ENCODE results near the gene CHST9.
"Not testable (repeated sequence)": the region's sequence is repeated elsewhere in the genome, so short reads cannot be mapped to it uniquely, and the experiment has no call there.

Gene CHST9

GRCh38 chr18:27136208-27136535 lies 48.9 kb downstream of the CHST9 start:
- no peaks in the 10 kb centered on the region for H3K4me1 Mint-ChIP-seq
- ATAC-seq (no peak), DNase-seq (ENCODE audit: low spot score in 2 of 2) (no peak)
- H3K4me3 Mint-ChIP-seq = no peak overlapping the region
- H3K9me3 Mint-ChIP-seq = peaks cover 19% of the 10 kb centered on the region
- H3K27ac Mint-ChIP-seq = no peak overlapping the region
- no peaks in the 10 kb centered on the region for H3K36me3 Mint-ChIP-seq

DNA sequence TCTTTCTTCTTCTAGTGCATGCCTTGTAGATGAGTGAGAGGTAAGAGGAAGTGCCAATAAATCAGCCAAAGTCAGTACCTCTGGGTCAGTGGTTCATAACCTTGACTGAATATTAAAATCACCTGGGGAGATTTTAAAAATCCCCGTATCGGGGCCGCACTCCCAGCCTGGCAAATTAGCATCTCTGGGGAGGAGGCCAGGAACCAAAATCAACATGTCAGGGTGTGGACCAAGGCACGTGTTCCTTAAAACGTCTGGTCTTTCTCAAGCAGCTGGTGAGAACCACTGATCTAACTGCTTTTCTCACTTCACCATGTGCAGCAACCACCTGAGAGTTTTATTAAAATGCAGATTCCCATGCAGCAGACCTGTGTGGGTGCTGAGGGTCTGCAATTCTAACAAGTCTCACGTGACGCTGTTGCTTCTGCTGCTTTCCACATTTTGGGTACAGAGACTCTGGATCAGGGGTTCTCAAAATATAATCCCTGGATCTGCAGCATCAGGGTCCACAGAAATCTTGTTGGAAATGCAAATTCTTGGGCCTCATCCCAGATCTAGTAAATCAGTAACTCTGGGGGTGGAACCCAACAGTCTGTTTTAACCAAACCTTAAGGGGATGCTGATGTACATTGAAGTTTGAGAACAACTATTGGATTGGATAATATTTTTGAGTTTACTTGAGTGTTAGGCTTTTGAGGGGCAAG lies 49.5 kb downstream of the CHST9 start:
- Mint-ChIP-seq H3K4me3 (no peak overlapping the region), H3K36me3 (no peaks in the 10 kb centered on the region), H3K9me3 (peaks cover 19% of the 10 kb centered on the region), H3K27ac (no peak overlapping the region), H3K4me1 (no peaks in the 10 kb centered on the region)
- DNase-seq (ENCODE audit: low spot score in 2 of 2) (no peak), ATAC-seq (no peak)

GRCh38 chr18:27130065-27130630 lies 55.0 kb downstream of the CHST9 start:
- Mint-ChIP-seq H3K4me3 (no peak overlapping the region), H3K27ac (no peak overlapping the region), H3K36me3 (no peaks in the 10 kb centered on the region), H3K9me3 (peaks cover 11% of the 10 kb centered on the region), H3K4me1 (no peaks in the 10 kb centered on the region)
- DNase-seq (ENCODE audit: low spot score in 2 of 2) = no peak
- no peak for ATAC-seq

DNA sequence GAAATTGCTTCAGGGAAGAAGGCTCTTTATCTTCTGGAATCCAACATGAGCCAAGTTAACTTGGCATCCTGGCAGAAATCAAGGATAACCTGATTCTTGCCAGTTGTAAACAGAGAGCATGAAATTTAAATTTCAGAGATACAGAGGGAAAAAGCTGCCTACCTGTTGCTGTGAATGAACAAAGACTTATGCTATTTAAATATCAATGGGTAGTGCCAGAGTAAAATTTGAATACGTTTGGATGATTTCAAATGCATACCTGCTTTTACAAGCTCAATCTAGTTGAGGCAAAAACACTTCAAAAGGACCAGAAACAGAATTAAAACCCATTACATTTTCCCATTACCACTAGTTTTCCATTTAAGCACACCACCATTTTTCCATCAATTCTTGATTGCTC lies 60.9 kb downstream of the CHST9 start:
- H3K27ac Mint-ChIP-seq = no peak overlapping the region
- no peak for ATAC-seq
- H3K4me1 Mint-ChIP-seq = no peaks in the 10 kb centered on the region
- no peak overlapping the region for H3K4me3 Mint-ChIP-seq
- DNase-seq (ENCODE audit: low spot score in 2 of 2) = no peak
- no peaks in the 10 kb centered on the region for H3K36me3 Mint-ChIP-seq
- H3K9me3 Mint-ChIP-seq = no peaks in the 10 kb centered on the region

- no peaks in the 10 kb centered on the region for H3K4me1 Mint-ChIP-seq
- H3K9me3 Mint-ChIP-seq = peaks cover 4% of the 10 kb centered on the region
- DNase-seq (ENCODE audit: low spot score in 2 of 2) = no peak
- H3K27ac Mint-ChIP-seq = no peak overlapping the region
- ATAC-seq = no peak
- no peak overlapping the region for H3K4me3 Mint-ChIP-seq
- no peaks in the 10 kb centered on the region for H3K36me3 Mint-ChIP-seq
Observed at GRCh38 chr18:27121108-27121507, 64.0 kb downstream of the CHST9 start.

DNA sequence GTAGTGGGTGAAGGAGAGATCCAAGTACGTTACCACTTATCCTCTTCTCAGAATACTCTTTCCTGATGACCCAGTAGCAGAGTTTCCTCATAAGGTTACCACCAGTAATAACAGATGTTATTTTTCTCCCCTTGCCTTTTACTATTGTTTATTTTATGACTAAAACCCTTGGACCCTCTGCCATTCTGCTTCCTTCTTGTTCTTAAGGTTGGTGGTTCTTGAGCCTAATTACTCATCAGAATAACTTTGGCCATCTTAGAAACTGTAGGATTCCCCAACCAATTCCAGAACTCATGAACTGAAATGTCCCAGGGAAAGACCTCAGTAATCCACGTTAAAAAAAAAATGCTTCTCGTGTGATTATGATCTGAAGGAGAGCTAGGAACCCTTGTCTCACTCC lies 64.9 kb downstream of the CHST9 start:
- Mint-ChIP-seq H3K9me3 (peaks cover 4% of the 10 kb centered on the region), H3K27ac (no peak overlapping the region), H3K36me3 (no peaks in the 10 kb centered on the region), H3K4me3 (no peak overlapping the region), H3K4me1 (no peaks in the 10 kb centered on the region)
- ATAC-seq = no peak
- DNase-seq (ENCODE audit: low spot score in 2 of 2) = no peak

GRCh38 chr18:27118973-27119372 lies 66.1 kb downstream of the CHST9 start:
- Mint-ChIP-seq H3K27ac (no peak overlapping the region), H3K36me3 (no peaks in the 10 kb centered on the region), H3K9me3 (peaks cover 4% of the 10 kb centered on the region), H3K4me1 (no peaks in the 10 kb centered on the region), H3K4me3 (no peak overlapping the region)
- DNase-seq (ENCODE audit: low spot score in 2 of 2) (no peak), ATAC-seq (no peak)

DNA sequence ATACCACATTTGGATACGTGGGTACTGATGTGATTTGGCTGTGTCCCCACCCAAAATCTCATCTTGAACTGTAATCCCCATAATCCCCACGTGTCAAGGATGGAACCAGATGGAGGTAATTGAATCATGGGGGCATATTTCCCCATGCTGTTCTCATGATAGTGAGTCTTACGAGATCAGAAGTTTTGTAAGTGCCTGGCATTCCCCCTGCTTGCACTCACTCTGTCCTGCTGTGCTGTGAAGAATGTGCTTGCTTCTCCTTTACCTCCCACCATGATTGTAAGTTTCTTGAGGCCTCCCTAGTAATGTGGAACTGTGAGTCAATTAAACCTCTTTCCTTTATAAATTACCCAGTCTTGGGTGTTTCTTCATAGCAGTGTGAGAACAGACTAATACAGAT lies 70.3 kb downstream of the CHST9 start:
- peaks cover 4% of the 10 kb centered on the region for H3K9me3 Mint-ChIP-seq
- ATAC-seq (no peak), DNase-seq (ENCODE audit: low spot score in 2 of 2) (no peak)
- H3K4me3 Mint-ChIP-seq = no peak overlapping the region
- H3K27ac Mint-ChIP-seq = no peak overlapping the region
- no peaks in the 10 kb centered on the region for H3K4me1 Mint-ChIP-seq
- no peaks in the 10 kb centered on the region for H3K36me3 Mint-ChIP-seq

- no peak for ATAC-seq
- Mint-ChIP-seq H3K9me3 (peaks cover 4% of the 10 kb centered on the region), H3K36me3 (no peaks in the 10 kb centered on the region), H3K4me1 (no peaks in the 10 kb centered on the region), H3K27ac (no peak overlapping the region), H3K4me3 (no peak overlapping the region)
- no peak for DNase-seq (ENCODE audit: low spot score in 2 of 2)
Observed at GRCh38 chr18:27113358-27113757, 71.8 kb downstream of the CHST9 start.

DNA sequence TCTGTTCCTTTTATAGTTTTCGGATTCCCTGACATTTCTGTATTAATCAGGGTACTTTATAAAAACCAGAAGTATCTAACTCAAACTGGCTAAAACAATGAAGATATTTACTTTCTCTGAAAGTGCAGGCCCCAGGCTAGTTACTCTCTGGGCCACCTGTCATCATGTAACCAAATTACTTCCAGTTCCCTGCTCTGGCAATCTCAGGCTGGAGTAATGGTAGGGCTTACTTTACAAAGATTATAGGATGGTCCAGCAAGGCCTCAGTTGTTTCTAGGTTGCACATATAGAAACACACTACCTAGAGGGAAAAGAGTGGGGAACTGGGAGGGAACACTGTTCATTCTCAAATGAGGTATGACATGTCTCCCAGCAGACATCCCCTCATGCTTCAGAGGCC lies 74.8 kb downstream of the CHST9 start:
- Mint-ChIP-seq H3K4me1 (no peaks in the 10 kb centered on the region), H3K27ac (no peak overlapping the region), H3K4me3 (no peak overlapping the region), H3K9me3 (peaks cover 5% of the 10 kb centered on the region), H3K36me3 (no peaks in the 10 kb centered on the region)
- no peak for DNase-seq (ENCODE audit: low spot score in 2 of 2)
- no peak for ATAC-seq

DNA sequence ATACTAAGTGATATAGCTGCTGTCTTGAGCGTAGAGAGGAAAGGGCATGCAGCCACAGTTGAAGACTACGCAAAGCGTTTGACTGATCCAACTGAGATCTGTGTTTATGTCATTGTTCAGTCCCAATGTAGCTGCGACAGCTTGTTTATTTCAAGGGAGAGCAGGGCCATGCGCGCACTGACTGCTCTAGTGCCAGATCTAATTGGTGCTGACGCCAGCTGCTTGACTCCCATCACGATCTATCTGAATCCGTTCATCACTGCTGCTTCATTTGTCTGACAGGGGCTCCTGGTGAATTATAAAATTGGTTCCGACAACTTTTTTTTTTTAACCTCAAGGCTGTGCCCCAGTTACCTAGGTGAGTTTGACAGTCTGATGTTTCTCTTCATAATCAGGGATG lies 75.7 kb downstream of the CHST9 start:
- H3K4me1 Mint-ChIP-seq = no peaks in the 10 kb centered on the region
- H3K4me3 Mint-ChIP-seq = no peak overlapping the region
- no peak for ATAC-seq
- peaks cover 5% of the 10 kb centered on the region for H3K9me3 Mint-ChIP-seq
- no peaks in the 10 kb centered on the region for H3K36me3 Mint-ChIP-seq
- no peak overlapping the region for H3K27ac Mint-ChIP-seq
- no peak for DNase-seq (ENCODE audit: low spot score in 2 of 2)

GRCh38 chr18:27108842-27109241 lies 76.3 kb downstream of the CHST9 start:
- Mint-ChIP-seq H3K36me3 (no peaks in the 10 kb centered on the region), H3K9me3 (peaks cover 5% of the 10 kb centered on the region), H3K27ac (no peak overlapping the region), H3K4me1 (no peaks in the 10 kb centered on the region), H3K4me3 (no peak overlapping the region)
- DNase-seq (ENCODE audit: low spot score in 2 of 2) = no peak
- no peak for ATAC-seq

GRCh38 chr18:27104743-27105142 lies 80.4 kb downstream of the CHST9 start:
- H3K4me1 Mint-ChIP-seq = no peaks in the 10 kb centered on the region
- H3K4me3 Mint-ChIP-seq = no peak overlapping the region
- DNase-seq (ENCODE audit: low spot score in 2 of 2) (no peak), ATAC-seq (no peak)
- peaks cover 13% of the 10 kb centered on the region for H3K9me3 Mint-ChIP-seq
- H3K36me3 Mint-ChIP-seq = no peaks in the 10 kb centered on the region
- H3K27ac Mint-ChIP-seq = no peak overlapping the region

DNA sequence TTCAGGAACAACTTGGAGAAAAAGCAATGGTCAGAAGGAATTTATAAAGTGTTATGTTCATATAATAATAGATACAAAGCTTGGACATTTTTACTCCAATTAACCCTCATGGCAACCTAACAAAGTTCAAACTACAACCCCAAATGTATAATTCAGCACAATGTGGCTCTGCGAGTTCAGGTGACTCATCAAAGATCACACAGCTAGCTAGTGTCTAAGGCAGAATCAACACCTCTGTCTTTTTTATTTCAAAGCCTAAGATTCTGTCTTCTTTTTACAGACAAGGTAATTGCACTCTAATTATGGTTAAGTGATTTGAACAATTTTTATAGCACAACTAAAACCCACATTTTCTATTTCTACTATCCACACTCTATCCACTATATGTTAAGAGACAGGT lies 90.5 kb downstream of the CHST9 start:
- H3K4me1 Mint-ChIP-seq = no peaks in the 10 kb centered on the region
- no peak overlapping the region for H3K4me3 Mint-ChIP-seq
- no peak overlapping the region for H3K27ac Mint-ChIP-seq
- ATAC-seq (no peak), DNase-seq (ENCODE audit: low spot score in 2 of 2) (no peak)
- no peaks in the 10 kb centered on the region for H3K36me3 Mint-ChIP-seq
- peaks cover 23% of the 10 kb centered on the region for H3K9me3 Mint-ChIP-seq

GRCh38 chr18:27093290-27093689 lies 91.8 kb downstream of the CHST9 start:
- H3K36me3 Mint-ChIP-seq; DNase-seq (ENCODE audit: low spot score in 2 of 2); ATAC-seq; H3K4me3 Mint-ChIP-seq; H3K27ac Mint-ChIP-seq; H3K4me1 Mint-ChIP-seq: not testable (repeated sequence)
- peaks cover 19% of the 10 kb centered on the region for H3K9me3 Mint-ChIP-seq

DNA sequence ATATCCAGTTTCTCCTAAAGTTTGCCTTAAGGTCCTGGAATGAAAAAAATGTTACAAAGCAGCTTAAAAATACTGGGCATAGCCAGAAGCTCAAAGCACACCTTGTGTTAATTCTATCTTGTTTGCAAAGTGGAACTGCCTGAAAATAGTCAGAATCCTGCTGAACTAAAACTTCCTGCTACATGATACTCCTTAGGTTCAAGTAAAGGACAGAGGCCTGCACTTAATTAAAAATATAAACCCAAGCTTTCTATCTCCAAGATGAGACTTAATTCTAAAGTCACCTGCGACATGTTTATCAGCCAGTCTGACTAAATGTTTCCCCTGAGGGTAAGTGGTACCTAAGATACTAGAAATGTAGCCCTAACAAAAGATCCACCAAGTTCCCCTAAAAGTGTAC lies 103.4 kb downstream of the CHST9 start:
- Mint-ChIP-seq H3K9me3 (peaks cover 23% of the 10 kb centered on the region), H3K4me1 (no peaks in the 10 kb centered on the region), H3K27ac (no peak overlapping the region), H3K4me3 (no peak overlapping the region), H3K36me3 (no peaks in the 10 kb centered on the region)
- ATAC-seq (no peak), DNase-seq (ENCODE audit: low spot score in 2 of 2) (no peak)

- Mint-ChIP-seq H3K4me3 (no peak overlapping the region), H3K4me1 (no peaks in the 10 kb centered on the region), H3K27ac (no peak overlapping the region), H3K9me3 (peaks cover 12% of the 10 kb centered on the region), H3K36me3 (no peaks in the 10 kb centered on the region)
- ATAC-seq (no peak), DNase-seq (ENCODE audit: low spot score in 2 of 2) (no peak)
Observed at GRCh38 chr18:27075828-27076227, 109.3 kb downstream of the CHST9 start.
